ENCODE data around the gene ZMYND19.

DNA sequence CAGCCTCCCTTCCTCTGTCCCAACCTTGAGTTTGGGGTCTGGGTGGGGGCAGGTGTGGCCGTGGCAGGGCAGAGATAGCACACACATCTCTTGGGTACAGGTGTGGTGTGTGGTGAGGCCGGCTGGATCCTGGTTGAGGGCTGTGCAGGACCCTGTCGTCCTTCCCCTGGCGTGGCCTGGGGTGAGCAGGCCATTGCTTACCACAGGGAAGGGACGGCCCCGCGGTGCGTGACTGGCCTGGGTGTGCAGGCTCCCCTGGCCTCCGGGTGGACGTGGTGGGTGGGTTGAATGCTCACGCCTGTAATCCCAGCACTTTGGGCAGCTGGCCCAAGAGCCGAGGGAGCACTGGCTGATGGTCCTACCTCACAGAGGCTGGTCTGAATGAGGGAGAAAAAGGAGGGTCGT, 16.4 kb upstream of the ZMYND19 start:
- no peak for TF ChIP-seq BHLHE40 (IDR thresholded peaks at IDR 0.05; ENCODE audit: low read depth, low read length)
- TF ChIP-seq, protein P1, sequence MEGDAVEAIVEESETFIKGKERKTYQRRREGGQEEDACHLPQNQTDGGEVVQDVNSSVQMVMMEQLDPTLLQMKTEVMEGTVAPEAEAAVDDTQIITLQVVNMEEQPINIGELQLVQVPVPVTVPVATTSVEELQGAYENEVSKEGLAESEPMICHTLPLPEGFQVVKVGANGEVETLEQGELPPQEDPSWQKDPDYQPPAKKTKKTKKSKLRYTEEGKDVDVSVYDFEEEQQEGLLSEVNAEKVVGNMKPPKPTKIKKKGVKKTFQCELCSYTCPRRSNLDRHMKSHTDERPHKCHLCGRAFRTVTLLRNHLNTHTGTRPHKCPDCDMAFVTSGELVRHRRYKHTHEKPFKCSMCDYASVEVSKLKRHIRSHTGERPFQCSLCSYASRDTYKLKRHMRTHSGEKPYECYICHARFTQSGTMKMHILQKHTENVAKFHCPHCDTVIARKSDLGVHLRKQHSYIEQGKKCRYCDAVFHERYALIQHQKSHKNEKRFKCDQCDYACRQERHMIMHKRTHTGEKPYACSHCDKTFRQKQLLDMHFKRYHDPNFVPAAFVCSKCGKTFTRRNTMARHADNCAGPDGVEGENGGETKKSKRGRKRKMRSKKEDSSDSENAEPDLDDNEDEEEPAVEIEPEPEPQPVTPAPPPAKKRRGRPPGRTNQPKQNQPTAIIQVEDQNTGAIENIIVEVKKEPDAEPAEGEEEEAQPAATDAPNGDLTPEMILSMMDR (conservative IDR thresholded peaks at IDR 0.05; ENCODE audit: low read depth, low read length), result no peak
- no peak for TF ChIP-seq POLR2A (IDR thresholded peaks at IDR 0.05; ENCODE audit: low read depth, low read length)
- TF ChIP-seq, protein P2, sequence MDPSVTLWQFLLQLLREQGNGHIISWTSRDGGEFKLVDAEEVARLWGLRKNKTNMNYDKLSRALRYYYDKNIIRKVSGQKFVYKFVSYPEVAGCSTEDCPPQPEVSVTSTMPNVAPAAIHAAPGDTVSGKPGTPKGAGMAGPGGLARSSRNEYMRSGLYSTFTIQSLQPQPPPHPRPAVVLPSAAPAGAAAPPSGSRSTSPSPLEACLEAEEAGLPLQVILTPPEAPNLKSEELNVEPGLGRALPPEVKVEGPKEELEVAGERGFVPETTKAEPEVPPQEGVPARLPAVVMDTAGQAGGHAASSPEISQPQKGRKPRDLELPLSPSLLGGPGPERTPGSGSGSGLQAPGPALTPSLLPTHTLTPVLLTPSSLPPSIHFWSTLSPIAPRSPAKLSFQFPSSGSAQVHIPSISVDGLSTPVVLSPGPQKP (IDR thresholded peaks at IDR 0.05; ENCODE audit: borderline replicate concordance, low read depth, low read length), result no peak
- TF ChIP-seq RAD21 (IDR thresholded peaks at IDR 0.05; ENCODE audit: low read length), result no peak
- TF ChIP-seq, protein P3, sequence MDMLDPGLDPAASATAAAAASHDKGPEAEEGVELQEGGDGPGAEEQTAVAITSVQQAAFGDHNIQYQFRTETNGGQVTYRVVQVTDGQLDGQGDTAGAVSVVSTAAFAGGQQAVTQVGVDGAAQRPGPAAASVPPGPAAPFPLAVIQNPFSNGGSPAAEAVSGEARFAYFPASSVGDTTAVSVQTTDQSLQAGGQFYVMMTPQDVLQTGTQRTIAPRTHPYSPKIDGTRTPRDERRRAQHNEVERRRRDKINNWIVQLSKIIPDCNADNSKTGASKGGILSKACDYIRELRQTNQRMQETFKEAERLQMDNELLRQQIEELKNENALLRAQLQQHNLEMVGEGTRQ (IDR thresholded peaks at IDR 0.05; ENCODE audit: low read depth, low read length), result no peak
- no peak for TF ChIP-seq MAFK (IDR thresholded peaks at IDR 0.05; ENCODE audit: low read depth, low read length)
- no peak for TF ChIP-seq CHD1 (IDR thresholded peaks at IDR 0.05; ENCODE audit: low read depth, low read length)
